ENCODE measurements around the gene NGEF.

- TF ChIP-seq CTCF (IDR thresholded peaks at IDR 0.05): no peak
- no peak for TF ChIP-seq ZFX (IDR thresholded peaks at IDR 0.05; ENCODE audit: borderline replicate concordance)
These were observed 101.3 kb downstream of the NGEF start for GRCh38 chr2:232911712-232912277.

Data from 22Rv1 (cell line).